NCI-H1436 treated with DMSO at 0.1 percent for 48 hours (cell line): ENCODE data around the gene EYS.

Source experiments
- DNase-seq: peaks from one replicate; lab custom pipeline; 2025; lab: John Stamatoyannopoulos, UW

Gene EYS

DNA sequence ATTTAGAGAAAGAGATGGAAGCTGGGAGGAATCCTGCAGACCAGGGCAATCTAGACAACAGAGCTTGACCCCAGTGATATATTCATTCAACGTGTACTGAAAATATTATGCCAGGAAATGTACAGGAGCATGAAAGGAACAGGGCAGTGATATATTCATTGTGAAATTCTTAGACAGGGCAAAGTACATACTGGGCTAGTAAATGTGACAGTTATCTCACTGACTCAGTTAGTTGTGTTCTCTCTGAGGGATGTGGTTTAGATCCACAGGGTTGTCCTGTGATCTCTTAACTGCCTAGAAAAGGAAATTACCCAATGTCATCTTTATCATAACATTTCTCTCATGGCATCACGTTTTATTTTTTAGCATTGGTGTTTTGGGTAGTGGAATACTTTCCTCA is 891.3 kb downstream of the EYS start:
- DNase-seq: no peak

- DNase-seq: no peak
Measured at GRCh38 chr6:64812138-64812537, 894.9 kb downstream of the EYS start.

DNA sequence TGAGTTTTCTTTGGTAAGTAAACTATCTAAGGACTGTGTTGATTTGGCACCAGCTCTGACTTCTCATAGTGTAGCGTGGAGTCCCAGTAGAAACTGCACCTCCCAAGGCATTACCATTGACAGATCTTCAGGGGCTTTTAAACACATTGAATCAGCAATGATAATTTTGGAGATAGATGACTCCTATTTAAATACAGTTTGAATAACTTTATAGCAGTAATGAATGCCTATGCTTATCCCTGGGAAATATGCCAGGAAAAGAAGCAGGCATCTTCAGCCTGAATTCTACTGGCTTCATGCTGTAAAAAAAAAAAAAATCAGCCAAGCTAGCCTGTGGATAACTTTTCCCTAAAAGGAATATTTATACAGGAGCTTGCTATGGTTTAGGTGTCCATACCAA is 895.9 kb downstream of the EYS start:
- no peak for DNase-seq

- DNase-seq: no peak
Measured at GRCh38 chr6:64807785-64808184, 899.2 kb downstream of the EYS start.

- DNase-seq: no peak
Measured at GRCh38 chr6:64803470-64804166, 903.4 kb downstream of the EYS start.

GRCh38 chr6:64792534-64792933 is 914.5 kb downstream of the EYS start:
- no peak for DNase-seq

DNA sequence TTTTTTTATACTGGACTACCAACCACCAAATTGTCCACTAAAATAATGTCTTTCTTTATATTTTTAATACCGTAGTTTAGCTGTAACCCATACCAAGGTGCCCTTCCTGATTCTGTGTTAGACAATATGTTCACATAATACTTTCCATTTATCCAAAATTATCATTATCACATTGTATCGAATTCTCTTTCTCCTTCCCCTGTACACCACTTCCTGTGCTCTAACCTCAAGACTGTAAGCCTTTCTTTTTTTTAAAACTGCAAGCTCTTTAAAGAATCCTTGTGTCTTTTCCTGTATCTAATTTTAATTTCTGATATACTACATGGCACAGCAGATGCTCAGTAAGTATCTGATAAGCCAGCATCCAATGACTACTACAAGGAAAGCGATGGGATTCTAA is 917.5 kb downstream of the EYS start:
- DNase-seq: no peak

GRCh38 chr6:64786736-64787135 is 920.3 kb downstream of the EYS start:
- DNase-seq: no peak

DNA sequence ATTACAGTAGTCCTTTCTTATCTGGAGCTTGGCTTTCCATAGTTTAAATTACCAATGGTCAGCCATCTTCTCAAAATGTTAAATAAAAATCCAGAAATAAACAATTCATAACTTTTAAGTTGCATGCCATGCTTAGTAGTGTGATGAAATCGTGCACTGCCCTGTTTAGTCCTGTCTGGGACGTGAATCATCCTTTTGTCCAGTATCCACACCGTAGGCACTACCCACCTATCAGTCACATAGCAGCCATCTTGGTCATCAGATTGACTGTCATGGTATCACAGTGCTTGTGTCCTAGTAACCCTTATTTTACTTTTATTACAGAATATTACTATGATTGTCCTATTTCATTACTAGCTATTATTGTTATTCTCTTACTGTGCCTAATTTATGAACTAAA is 924.1 kb downstream of the EYS start:
- no peak for DNase-seq

DNA sequence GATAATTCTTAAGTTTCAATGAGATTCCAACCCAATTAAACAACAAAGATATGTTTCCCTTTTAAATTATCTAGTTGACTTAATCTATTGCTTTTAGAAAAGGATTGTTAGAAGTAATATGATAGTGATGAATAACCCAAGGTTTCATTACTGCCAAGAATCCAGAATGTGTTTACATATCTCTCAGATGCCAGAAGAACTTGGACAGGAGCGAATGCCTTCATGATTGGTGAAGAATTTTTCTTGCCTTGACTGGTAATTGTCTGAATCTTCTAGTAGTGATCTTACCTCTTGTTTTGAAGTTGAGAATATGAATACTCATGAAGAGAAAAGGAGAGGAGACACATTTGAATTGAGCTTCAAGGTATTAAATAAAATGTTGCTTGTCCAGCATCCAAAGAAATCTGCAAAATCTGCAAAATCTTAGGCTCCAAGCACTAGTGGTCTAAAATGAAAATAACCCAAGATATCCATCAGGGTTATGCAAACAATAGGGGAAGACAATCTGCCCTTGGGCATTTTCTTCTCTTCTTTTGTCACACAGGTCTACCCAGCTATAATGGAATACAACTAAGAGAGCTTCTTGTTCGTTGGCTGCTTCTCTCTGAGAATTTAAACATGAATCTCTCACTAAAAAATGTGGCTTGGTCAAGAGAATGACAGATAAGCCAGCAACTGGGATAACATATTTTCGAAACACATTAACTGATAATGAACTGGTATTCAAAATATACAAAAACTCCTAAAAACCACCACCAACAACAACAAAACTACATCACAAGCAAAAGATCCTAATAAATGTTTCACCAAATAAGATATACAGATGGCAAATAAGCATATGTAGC is 928.9 kb downstream of the EYS start:
- no peak for DNase-seq

GRCh38 chr6:64776359-64776758 is 930.7 kb downstream of the EYS start:
- DNase-seq: no peak

DNA sequence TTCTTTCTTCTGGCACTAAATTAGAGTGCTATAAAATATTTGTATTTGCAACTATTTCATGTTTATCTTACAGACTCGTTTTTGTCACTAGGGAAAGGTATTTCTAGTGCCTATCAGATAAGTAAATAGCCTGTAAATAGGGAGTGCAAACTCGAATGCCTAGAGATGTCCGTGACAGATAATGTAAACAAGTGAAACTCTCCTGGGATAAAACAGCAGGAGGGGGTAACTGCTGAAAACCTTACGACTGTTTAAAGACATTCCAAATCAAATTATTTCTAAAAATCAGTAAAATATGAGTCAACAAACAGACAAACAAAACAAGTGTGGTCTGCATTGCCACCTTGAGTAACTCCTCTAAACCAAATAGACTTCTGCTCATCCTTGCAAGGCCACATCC is 932.1 kb downstream of the EYS start:
- DNase-seq: no peak

GRCh38 chr6:64750910-64751309 is 956.1 kb downstream of the EYS start:
- DNase-seq: no peak

DNA sequence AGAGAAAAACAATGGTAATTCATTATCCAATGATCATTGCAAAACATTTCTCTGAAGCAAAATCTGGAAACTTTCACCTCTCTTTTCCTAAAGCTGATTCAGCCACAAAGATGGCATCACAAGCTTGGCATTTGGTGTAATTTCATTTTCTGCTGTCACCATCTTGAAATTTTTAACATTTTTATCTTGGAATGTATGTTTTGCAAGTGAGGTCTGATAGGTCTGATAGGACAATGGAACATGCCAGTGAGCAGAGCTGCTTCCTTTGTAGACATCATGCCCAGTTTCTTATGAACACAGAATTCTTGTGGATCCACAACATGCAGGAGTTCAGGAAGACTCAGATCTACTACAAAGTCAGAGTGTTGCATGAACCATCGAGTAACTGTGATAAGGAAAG is 969.6 kb downstream of the EYS start:
- no peak for DNase-seq

DNA sequence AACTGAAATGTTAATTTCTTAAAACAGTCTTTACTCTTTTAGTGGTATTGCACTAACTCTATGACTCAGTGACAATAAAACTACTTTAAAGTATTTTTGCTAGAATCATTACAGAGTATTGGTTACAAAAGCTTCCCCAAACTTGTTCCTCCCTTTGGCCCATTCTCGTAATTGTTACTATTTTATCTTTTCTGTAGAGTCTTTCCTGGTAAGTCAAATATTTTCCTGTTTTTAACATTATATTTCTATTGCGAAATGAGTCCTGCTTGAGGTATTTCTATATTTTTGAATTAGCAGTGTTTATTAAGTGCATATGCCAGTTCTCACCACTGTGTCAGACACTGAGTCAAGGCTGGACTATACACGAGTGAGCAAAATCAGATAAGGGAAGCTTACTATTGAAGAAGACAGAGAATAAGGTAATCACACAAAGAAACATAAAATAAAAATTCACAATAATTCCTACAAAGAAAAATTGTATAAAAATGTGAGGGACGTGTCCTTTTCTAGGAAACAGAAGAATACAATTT is 970.5 kb downstream of the EYS start:
- no peak for DNase-seq

- no peak for DNase-seq
Measured at GRCh38 chr6:64733433-64733832, 973.6 kb downstream of the EYS start.

GRCh38 chr6:64732888-64733287 is 974.1 kb downstream of the EYS start:
- no peak for DNase-seq

DNA sequence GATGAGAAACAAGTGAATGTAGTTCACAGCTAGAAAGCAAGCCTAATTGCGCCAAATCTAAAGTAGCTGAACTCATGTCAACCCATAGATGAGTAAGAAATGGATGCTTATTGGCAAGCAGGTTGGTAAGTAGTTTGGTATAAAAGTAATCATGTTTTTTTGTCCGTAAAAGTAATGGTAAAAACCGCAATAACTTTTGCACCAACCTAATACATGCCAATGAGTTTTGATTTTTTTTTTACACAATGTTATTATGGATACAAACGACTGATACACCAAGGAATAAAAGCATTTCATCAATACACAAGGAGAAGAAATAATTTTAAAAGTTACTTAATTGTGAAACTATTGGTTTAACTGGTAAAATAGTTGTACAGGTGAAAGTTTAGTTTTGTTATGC is 977.5 kb downstream of the EYS start:
- DNase-seq: no peak

GRCh38 chr6:64727075-64727474 is 980.0 kb downstream of the EYS start:
- DNase-seq: no peak

- no peak for DNase-seq
Measured at GRCh38 chr6:64724091-64724490, 982.9 kb downstream of the EYS start.

DNA sequence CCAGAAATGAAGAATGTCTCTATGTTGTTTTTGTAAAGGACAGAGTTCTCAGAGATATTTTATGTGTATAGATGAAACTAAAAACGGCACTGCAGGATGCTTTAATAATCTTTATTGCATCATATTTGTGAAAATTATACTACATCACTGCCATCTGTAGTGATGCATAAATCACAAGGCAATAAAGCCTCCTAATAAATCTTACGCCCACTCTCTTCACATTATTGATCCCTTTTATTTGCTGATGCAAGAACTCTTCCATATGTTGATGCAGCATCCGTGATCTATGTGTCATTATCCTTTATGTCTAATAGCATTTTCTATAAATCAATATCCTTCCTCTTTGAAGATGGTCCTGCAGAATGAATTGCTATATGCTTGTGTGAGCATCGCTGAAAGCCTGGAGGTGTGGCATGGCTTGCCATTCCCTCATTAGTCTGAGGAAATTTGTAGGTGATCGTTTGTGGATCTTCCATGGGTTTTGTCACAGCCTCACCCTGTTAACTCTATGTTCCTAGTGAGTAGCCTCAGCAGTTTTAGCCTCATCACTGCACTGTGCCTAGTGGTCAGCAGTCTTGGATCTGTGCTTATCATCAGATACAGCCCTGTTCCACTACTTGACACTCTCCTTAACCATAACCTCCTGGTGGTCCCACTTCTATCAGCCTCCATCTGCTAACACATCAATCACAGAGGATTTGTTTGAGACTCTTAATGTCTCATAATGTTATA is 983.5 kb downstream of the EYS start:
- no peak for DNase-seq

GRCh38 chr6:64721865-64722264 is 985.2 kb downstream of the EYS start:
- no peak for DNase-seq

- no peak for DNase-seq
Measured at GRCh38 chr6:64717281-64717680, 989.7 kb downstream of the EYS start.
